Transverse colon (tissue), 4 donors: ENCODE measurements around the gene BPIFB4. TPM values are rescaled to one million over a fixed set of nuclear protein-coding genes. Genes with fewer than 3 reads are reported as not detected.

Experiments
- DNase-seq: peaks from one replicate; pipeline ENCODE4 v3.0.0-alpha.2; 2019
- H3K27ac ChIP-seq, 4 donors: fragments of 200-600 bp; sonication (generic); 2 replicates each; pipeline ENCODE4 v1.5.1; 2016 to 2018; ENCODE audit warnings: inconsistent platforms in 4 of 4
- H3K27me3 ChIP-seq: fragments of 200-600 bp; sonication (generic); 2 replicates; pipeline ENCODE4 v1.5.1; 2017; ENCODE audit warnings: inconsistent platforms
- H3K36me3 ChIP-seq, 4 donors: fragments of 200-600 bp; sonication (generic); 2 replicates each; pipeline ENCODE4 v1.5.1; 2017 to 2019; ENCODE audit warnings: inconsistent platforms in 4 of 4
- H3K4me1 ChIP-seq, 4 donors: fragments of 200-600 bp; sonication (generic); 2 replicates each; pipeline ENCODE4 v1.5.1; 2017 to 2020; ENCODE audit warnings: inconsistent platforms in 4 of 4
- H3K4me3 ChIP-seq, 4 donors: fragments of 200-600 bp; sonication (generic); 1 replicate in 1 of 4; 2 replicates in 3 of 4; pipeline versions ENCODE4 v1.5.1 to v1.6.1; 2017 to 2019; ENCODE audit warnings: inconsistent platforms in 4 of 4
- H3K9me3 ChIP-seq, 2 donors: fragments of 200-600 bp; sonication (generic); 2 replicates each; pipeline ENCODE4 v1.5.1; 2017 to 2019; ENCODE audit warnings: inconsistent platforms in 2 of 2
- CTCF ChIP-seq, 5 experiments: fragments of 200-600 bp in 3 of 5; fragments of 450-650 bp in 2 of 5; sonication (generic) in 3 of 5; IDR thresholded peaks; 1 replicate in 2 of 5; 2 replicates in 3 of 5; pipeline ENCODE4 v1.5.1; 2016 to 2017; ENCODE audit warnings: antibody characterized with exemption in 5 of 5, inconsistent platforms in 3 of 5, mild to moderate bottlenecking in 2 of 5, moderate library complexity in 1 of 5
- EP300 ChIP-seq: sonication (generic); formaldehyde crosslinking; IDR thresholded peaks from one replicate; pipeline ENCODE4 v1.6.1; 2017; ENCODE audit warnings: antibody characterized with exemption, low read depth
- POLR2A ChIP-seq: fragments of 450-650 bp; IDR thresholded peaks from one replicate; pipeline ENCODE4 v1.6.1; 2016; ENCODE audit warnings: antibody characterized with exemption, mild to moderate bottlenecking, moderate library complexity
- POLR2AphosphoS5 ChIP-seq, 3 donors: sonication (generic); formaldehyde crosslinking; IDR thresholded peaks; one replicate each; pipeline ENCODE4 v1.6.1; 2016; ENCODE audit warnings: antibody characterized with exemption in 3 of 3
- WGBS, 2 donors: methylation state at CpG; one replicate each; pipeline ENCODE4 v1.1.5; 2018; ENCODE audit warnings: low coverage in 1 of 2; 5-methylcytosine and 5-hydroxymethylcytosine counted together
- in situ Hi-C, 4 donors: fragments of 200-750 bp; cut with MboI; loops; one replicate each; pipeline versions ENCODE4 v1.15.0 to v1.15.1; 2017; ENCODE audit warnings: low sequenced_read_pairs in 3 of 4, low pct_ligation_motif_present in 1 of 4, low pct_unique_long_range_greater_than_20kb in 1 of 4
- intact Hi-C: fragments of 100-400 bp; cut with DNase I; formaldehyde crosslinking; loops from one replicate; pipeline ENCODE4 v1.15.1; 2023; ENCODE audit warnings: low total_unique reads
- total RNA-seq, 4 donors: library from RNA; depleted of rRNA; stranded (reverse); fragments of >200 nt; gene quantifications; one replicate each; pipeline ENCODE4 v1.1.0, GENCODE V29; 2016

Gene BPIFB4
- total RNA-seq, 4 donors from 2014 or later: not detected

DNA sequence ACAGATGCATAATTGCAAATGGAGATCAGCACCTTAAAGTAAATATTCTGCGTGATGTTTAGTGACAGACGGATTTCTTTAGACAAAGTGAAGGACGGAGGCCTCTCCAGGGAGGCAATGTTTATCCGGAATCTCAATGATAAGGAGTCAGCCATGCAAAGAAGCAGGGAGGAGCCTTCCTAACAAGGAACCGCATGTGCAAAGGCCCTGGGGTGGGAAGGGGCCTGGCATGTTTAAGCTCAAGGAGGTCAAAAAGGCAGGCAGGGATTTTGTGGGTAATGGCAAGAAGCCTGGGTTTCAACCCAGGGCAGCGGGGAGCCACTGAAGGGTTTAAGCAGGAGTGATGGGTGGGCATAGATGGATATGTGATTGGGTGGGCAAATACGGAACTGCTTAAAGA is 25.1 kb upstream of the BPIFB4 start:
- intact Hi-C loops (no loop called here), in situ Hi-C loops (no loop called here)
- Histone ChIP-seq H3K27me3 (no peaks in the 10 kb centered on the region), H3K9me3 (no peaks in the 10 kb centered on the region), H3K27ac (no peak overlapping the region), H3K36me3 (no peaks in the 10 kb centered on the region), H3K4me3 (no peak overlapping the region), H3K4me1 (no peaks in the 10 kb centered on the region)
- TF ChIP-seq POLR2AphosphoS5 (IDR thresholded peaks at IDR 0.05) (no peak), CTCF (IDR thresholded peaks at IDR 0.05) (no peak), POLR2A (no peak), EP300 (no peak)
- no peak for DNase-seq
- WGBS, 2 donors: 74 to 75% methylated on average over 7 of the region's 7 CpGs

DNA sequence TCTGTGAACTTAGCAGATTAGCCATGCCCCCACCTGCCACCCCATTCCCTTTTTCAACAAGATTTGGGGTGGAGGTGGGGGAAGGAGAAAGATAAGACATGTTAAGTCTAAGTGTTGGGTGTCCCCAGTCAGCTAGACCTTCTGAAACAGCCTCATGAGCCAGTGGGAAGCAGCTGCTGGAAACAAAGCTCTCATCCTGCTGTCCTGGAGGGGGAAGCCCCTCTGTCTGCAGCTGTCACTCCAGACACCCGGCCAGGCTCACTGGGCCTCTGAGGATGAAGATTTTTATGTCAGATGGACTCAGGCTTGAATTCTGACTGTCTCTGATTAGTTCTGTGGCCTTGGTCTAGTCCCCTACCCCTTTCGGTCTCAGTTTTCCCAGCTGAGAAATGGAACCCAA is 24.7 kb upstream of the BPIFB4 start:
- no peak overlapping the region for H3K27ac ChIP-seq
- no peak for TF ChIP-seq CTCF (IDR thresholded peaks at IDR 0.05)
- intact Hi-C loops (no loop called here), in situ Hi-C loops (no loop called here)
- H3K4me3 ChIP-seq: no peak overlapping the region
- 71% methylated on average over 2 of the region's 2 CpGs; no CpG with 5 or more reads in 1 of the 2 donors for WGBS, 2 donors
- DNase-seq: no peak
- H3K4me1 ChIP-seq: no peaks in the 10 kb centered on the region
- no peaks in the 10 kb centered on the region for H3K36me3 ChIP-seq
- no peaks in the 10 kb centered on the region for H3K9me3 ChIP-seq
- no peaks in the 10 kb centered on the region for H3K27me3 ChIP-seq

DNA sequence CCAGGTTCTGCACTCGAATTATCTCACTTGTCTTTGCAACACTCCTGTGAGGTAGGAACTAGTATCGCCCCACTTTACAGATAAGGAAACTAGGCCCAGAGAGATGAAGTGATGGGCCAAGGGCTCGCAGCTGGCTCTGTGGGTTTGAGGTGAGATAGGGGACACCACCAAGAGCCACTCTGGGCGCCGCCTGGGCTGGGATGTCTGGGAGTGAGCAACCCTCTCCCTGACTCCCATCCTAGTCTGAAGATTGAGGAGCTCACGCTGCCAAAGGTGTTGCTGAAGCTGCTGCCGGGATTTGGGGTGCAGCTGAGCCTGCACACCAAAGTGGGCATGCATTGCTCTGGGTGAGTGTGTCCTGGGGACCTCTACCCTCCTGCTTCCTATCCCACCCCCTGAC is 20.3 kb upstream of the BPIFB4 start:
- H3K27ac ChIP-seq: no peak overlapping the region
- TF ChIP-seq POLR2AphosphoS5 (IDR thresholded peaks at IDR 0.05) (no peak), CTCF (IDR thresholded peaks at IDR 0.05) (no peak), EP300 (no peak)
- H3K36me3 ChIP-seq: no peaks in the 10 kb centered on the region
- H3K9me3 ChIP-seq: no peaks in the 10 kb centered on the region
- no peak for DNase-seq
- in situ Hi-C loops (no loop called here), intact Hi-C loops (no loop called here)
- WGBS, 2 donors: 81% methylated on average over 7 of the region's 7 CpGs; no CpG with 5 or more reads in 1 of the 2 donors
- no peak overlapping the region for H3K4me3 ChIP-seq
- H3K27me3 ChIP-seq: no peaks in the 10 kb centered on the region
- no peaks in the 10 kb centered on the region for H3K4me1 ChIP-seq

DNA sequence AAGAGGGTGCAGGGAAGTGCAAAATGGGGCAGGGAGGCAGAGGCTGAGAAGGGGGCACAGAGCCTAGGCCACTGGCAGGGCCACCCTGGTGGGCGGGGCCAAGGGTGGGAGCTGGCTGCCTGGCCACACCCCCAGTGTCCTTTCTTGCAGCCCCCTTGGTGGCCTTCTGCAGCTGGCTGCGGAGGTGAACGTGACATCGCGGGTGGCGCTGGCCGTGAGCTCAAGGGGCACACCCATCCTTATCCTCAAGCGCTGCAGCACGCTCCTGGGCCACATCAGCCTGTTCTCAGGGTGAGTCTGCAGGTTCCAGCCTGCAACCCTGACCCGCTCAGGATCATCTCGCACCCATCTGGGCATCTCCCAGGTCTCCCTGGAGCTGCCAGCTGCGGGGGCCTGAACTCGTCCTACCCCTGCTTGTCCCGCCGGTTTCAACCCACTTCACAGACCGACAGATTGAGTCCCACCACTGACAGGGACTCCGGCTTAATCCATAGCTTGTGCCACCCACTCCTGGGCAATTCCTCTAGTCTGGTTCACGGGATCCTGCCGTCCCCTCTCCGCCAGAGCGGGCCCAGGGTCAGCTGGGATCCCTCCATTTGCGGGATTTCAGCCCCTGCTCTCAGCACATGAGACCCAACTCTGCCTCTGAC is 19.6 kb upstream of the BPIFB4 start:
- Histone ChIP-seq H3K36me3 (no peaks in the 10 kb centered on the region), H3K4me1 (no peaks in the 10 kb centered on the region), H3K27me3 (no peaks in the 10 kb centered on the region), H3K4me3 (no peak overlapping the region), H3K27ac (no peak overlapping the region), H3K9me3 (no peaks in the 10 kb centered on the region)
- TF ChIP-seq EP300: no peak
- no peak for TF ChIP-seq POLR2AphosphoS5 (IDR thresholded peaks at IDR 0.05)
- no peak for TF ChIP-seq POLR2A
- WGBS, 2 donors: 85% methylated on average over 22 of the region's 22 CpGs; no CpG with 5 or more reads in 1 of the 2 donors
- in situ Hi-C loops: no loop called here
- no peak for DNase-seq
- intact Hi-C loops: no loop called here

DNA sequence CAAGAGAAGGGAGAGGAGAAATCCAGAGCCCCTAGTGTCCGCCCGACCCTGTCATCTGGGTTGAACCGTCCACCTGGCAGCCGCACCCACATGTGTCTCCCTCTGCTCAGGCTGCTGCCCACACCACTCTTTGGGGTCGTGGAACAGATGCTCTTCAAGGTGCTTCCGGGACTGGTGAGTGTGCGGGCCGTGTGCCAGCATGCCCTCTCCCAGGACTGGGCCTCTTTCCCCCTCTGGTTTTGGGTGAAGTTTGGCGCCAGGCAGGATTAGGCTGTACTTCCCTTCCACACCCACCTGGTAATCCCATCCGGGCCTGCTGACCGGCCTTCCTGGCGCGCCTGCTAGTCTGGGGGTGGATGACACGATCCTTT is 17.8 kb upstream of the BPIFB4 start:
- intact Hi-C loops (no loop called here), in situ Hi-C loops (no loop called here)
- 85% methylated on average over 14 of the region's 14 CpGs; no CpG with 5 or more reads in 1 of the 2 donors for WGBS, 2 donors

More for the DNA sequence above, 17.8 kb upstream of the BPIFB4 start:
- no peak overlapping the region for H3K27ac ChIP-seq
- H3K4me1 ChIP-seq: no peaks in the 10 kb centered on the region
- no peaks in the 10 kb centered on the region for H3K9me3 ChIP-seq
- no peak overlapping the region for H3K4me3 ChIP-seq
- no peaks in the 10 kb centered on the region for H3K27me3 ChIP-seq
- no peaks in the 10 kb centered on the region for H3K36me3 ChIP-seq
- no peak for DNase-seq
- no peak for TF ChIP-seq CTCF (IDR thresholded peaks at IDR 0.05)
- no peak for TF ChIP-seq POLR2A
- no peak for TF ChIP-seq POLR2AphosphoS5 (IDR thresholded peaks at IDR 0.05)
- no peak for TF ChIP-seq EP300
